Astrocyte (in vitro differentiated cells and primary cell): ENCODE results near the gene TCEANC2. TPM values are rescaled to one million over a fixed set of nuclear protein-coding genes. Genes with fewer than 3 reads are reported as not detected.

Experiments
- DNase-seq: peaks from one replicate; pipeline ENCODE4 v3.0.0-alpha.2; 2010; ENCODE audit warnings: low read depth
- FAIRE-seq: peaks from 2 replicates; lab custom pipeline; 2011; peaks lifted over from hg19 to GRCh38; lab: Jason Lieb, UNC
- H2AFZ ChIP-seq: 2 replicates; pipeline ENCODE4 v1.6.0; 2012; ENCODE audit warnings: low read depth, low read length, inconsistent platforms
- H3K27ac ChIP-seq: 2 replicates; pipeline ENCODE4 v1.5.1; 2011; ENCODE audit warnings: low read depth, low read length, inconsistent platforms
- H3K27me3 ChIP-seq: 2 replicates; pipeline ENCODE4 v1.6.0; 2011; ENCODE audit warnings: low read length, inconsistent platforms; ENCODE audit not compliant: insufficient read depth
- H3K36me3 ChIP-seq: 2 replicates; pipeline ENCODE4 v1.5.1; 2011; ENCODE audit warnings: low read length, inconsistent platforms; ENCODE audit not compliant: insufficient read depth
- H3K4me1 ChIP-seq: 2 replicates; pipeline ENCODE4 v1.5.1; 2011; ENCODE audit warnings: low read length, inconsistent platforms; ENCODE audit not compliant: insufficient read depth
- H3K4me2 ChIP-seq: 2 replicates; pipeline ENCODE4 v1.6.0; 2012; ENCODE audit warnings: low read length, inconsistent platforms
- H3K4me3 ChIP-seq: 2 replicates; pipeline ENCODE4 v1.5.1; 2011; ENCODE audit warnings: low read depth, mild to moderate bottlenecking, low read length, inconsistent platforms; ENCODE audit not compliant: insufficient read depth
- H3K79me2 ChIP-seq: 2 replicates; pipeline ENCODE4 v1.6.0; 2012; ENCODE audit warnings: mild to moderate bottlenecking, low read length, inconsistent platforms; ENCODE audit not compliant: insufficient read depth
- H3K9ac ChIP-seq: 2 replicates; pipeline ENCODE4 v1.6.0; 2012; ENCODE audit warnings: mild to moderate bottlenecking, low read length, inconsistent platforms
- H3K9me3 ChIP-seq: 2 replicates; pipeline ENCODE4 v1.5.1; 2012; ENCODE audit warnings: low read depth, mild to moderate bottlenecking, low read length, inconsistent platforms; ENCODE audit not compliant: insufficient read depth
- H4K20me1 ChIP-seq: 2 replicates; pipeline ENCODE4 v1.6.0; 2012; ENCODE audit warnings: low read length, inconsistent platforms; ENCODE audit not compliant: insufficient read depth
- H3K27ac Mint-ChIP-seq: one replicate; pipeline ENCODE4 v1.8.0; 2021; ENCODE audit warnings: mild to moderate bottlenecking, mixed read lengths; ENCODE audit not compliant: unreplicated experiment
- H3K27me3 Mint-ChIP-seq: one replicate; pipeline ENCODE4 v1.8.0; 2021; ENCODE audit warnings: low read depth, mixed read lengths; ENCODE audit not compliant: unreplicated experiment
- H3K36me3 Mint-ChIP-seq: one replicate; pipeline ENCODE4 v1.8.0; 2021; ENCODE audit warnings: low read depth, mixed read lengths; ENCODE audit not compliant: unreplicated experiment
- H3K4me1 Mint-ChIP-seq: one replicate; pipeline ENCODE4 v1.8.0; 2021; ENCODE audit warnings: low read depth, mixed read lengths; ENCODE audit not compliant: unreplicated experiment
- H3K4me3 Mint-ChIP-seq: one replicate; pipeline ENCODE4 v1.8.0; 2021; ENCODE audit warnings: mild to moderate bottlenecking, moderate library complexity, mixed read lengths; ENCODE audit not compliant: unreplicated experiment
- H3K9me3 Mint-ChIP-seq: one replicate; pipeline ENCODE4 v1.8.0; 2021; ENCODE audit warnings: mild to moderate bottlenecking, mixed read lengths; ENCODE audit not compliant: unreplicated experiment
- EZH2 ChIP-seq: IDR thresholded peaks from 2 replicates; pipeline ENCODE4 v1.6.1; 2012; ENCODE audit warnings: mild to moderate bottlenecking, low read length, inconsistent platforms; ENCODE audit not compliant: insufficient read depth
- total RNA-seq: library from RNA; stranded (reverse); gene quantifications from 2 replicates; pipeline ENCODE4 v1.2.1, GENCODE V29; 2021
- TF ChIP-seq, protein P1 (sequence below): IDR thresholded peaks from 2 replicates; pipeline ENCODE4 v1.5.1; 2011; ENCODE audit warnings: low read depth, mild to moderate bottlenecking, inconsistent platforms, low read length, moderate library complexity; ENCODE audit not compliant: insufficient read depth

The TCEANC2 gene
- total RNA-seq, 1 donor from 2014 or later, result 4.6 TPM

- Histone ChIP-seq H3K4me1 (no peaks in the 10 kb centered on the region), H4K20me1 (no peaks in the 10 kb centered on the region), H3K36me3 (no peaks in the 10 kb centered on the region), H3K4me2 (no peak overlapping the region), H2AFZ (no peak overlapping the region), H3K27me3 (no peaks in the 10 kb centered on the region), H3K4me3 (no peak overlapping the region), H3K9ac (no peak overlapping the region), H3K9me3 (no peaks in the 10 kb centered on the region), H3K27ac (no peak overlapping the region), H3K79me2 (no peaks in the 10 kb centered on the region)
- Mint-ChIP-seq H3K36me3 (no peaks in the 10 kb centered on the region), H3K4me3 (no peak overlapping the region), H3K4me1 (peaks cover 4% of the 10 kb centered on the region), H3K27me3 (peaks cover 11% of the 10 kb centered on the region), H3K9me3 (peaks cover 3% of the 10 kb centered on the region), H3K27ac (no peak overlapping the region)
- DNase-seq (no peak), FAIRE-seq (no peak)
- TF ChIP-seq EZH2, result no peak
- TF ChIP-seq, protein P1, sequence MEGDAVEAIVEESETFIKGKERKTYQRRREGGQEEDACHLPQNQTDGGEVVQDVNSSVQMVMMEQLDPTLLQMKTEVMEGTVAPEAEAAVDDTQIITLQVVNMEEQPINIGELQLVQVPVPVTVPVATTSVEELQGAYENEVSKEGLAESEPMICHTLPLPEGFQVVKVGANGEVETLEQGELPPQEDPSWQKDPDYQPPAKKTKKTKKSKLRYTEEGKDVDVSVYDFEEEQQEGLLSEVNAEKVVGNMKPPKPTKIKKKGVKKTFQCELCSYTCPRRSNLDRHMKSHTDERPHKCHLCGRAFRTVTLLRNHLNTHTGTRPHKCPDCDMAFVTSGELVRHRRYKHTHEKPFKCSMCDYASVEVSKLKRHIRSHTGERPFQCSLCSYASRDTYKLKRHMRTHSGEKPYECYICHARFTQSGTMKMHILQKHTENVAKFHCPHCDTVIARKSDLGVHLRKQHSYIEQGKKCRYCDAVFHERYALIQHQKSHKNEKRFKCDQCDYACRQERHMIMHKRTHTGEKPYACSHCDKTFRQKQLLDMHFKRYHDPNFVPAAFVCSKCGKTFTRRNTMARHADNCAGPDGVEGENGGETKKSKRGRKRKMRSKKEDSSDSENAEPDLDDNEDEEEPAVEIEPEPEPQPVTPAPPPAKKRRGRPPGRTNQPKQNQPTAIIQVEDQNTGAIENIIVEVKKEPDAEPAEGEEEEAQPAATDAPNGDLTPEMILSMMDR, result no peak
These were observed 54.7 kb downstream of the TCEANC2 start for GRCh38 chr1:54108156-54108555.

GRCh38 chr1:54109129-54110090 is 56.0 kb downstream of the TCEANC2 start:
- H3K27ac Mint-ChIP-seq, result no peak overlapping the region
- no peak for DNase-seq
- Histone ChIP-seq H4K20me1 (no peaks in the 10 kb centered on the region), H2AFZ (no peak overlapping the region), H3K4me1 (no peaks in the 10 kb centered on the region), H3K79me2 (no peaks in the 10 kb centered on the region), H3K9ac (no peak overlapping the region), H3K27ac (no peak overlapping the region), H3K27me3 (no peaks in the 10 kb centered on the region), H3K36me3 (no peaks in the 10 kb centered on the region), H3K4me2 (no peak overlapping the region), H3K4me3 (no peak overlapping the region), H3K9me3 (no peaks in the 10 kb centered on the region)
- no peaks in the 10 kb centered on the region for H3K36me3 Mint-ChIP-seq
- TF ChIP-seq, protein P1, result no peak
- no peak for TF ChIP-seq EZH2
- H3K9me3 Mint-ChIP-seq, result peaks cover 3% of the 10 kb centered on the region
- H3K4me3 Mint-ChIP-seq, result no peak overlapping the region
- peaks cover 13% of the 10 kb centered on the region for H3K27me3 Mint-ChIP-seq
- no peak for FAIRE-seq
- H3K4me1 Mint-ChIP-seq, result peaks cover 4% of the 10 kb centered on the region

DNA sequence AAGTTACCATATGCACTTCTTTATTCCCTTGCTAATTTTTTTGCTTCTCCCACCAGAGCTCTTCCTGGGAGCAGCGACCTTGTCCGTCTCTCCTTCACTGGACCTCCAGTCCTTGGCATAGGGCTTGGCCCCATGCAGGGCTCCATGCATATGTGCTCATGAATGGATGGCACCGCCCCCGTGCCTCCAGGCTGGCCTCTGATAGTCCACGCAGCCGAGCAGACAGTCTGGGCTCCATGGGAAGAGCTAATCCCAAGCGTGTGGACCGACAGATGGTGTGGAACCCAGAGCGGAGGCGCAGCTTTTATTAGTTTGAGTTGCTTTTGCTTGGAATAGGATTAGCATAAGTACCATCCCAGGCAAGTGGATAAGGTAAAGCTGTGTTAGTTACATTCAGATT is 57.6 kb downstream of the TCEANC2 start:
- FAIRE-seq (no peak), DNase-seq (no peak)
- H3K27ac ChIP-seq, result no peak overlapping the region
- no peaks in the 10 kb centered on the region for H3K36me3 ChIP-seq
- no peak overlapping the region for H3K9ac ChIP-seq
- Mint-ChIP-seq H3K27ac (no peak overlapping the region), H3K36me3 (no peaks in the 10 kb centered on the region), H3K9me3 (peaks cover 3% of the 10 kb centered on the region), H3K27me3 (peaks cover 17% of the 10 kb centered on the region), H3K4me3 (no peak overlapping the region), H3K4me1 (peaks cover 4% of the 10 kb centered on the region)
- no peaks in the 10 kb centered on the region for H3K27me3 ChIP-seq
- H4K20me1 ChIP-seq, result no peaks in the 10 kb centered on the region
- no peaks in the 10 kb centered on the region for H3K79me2 ChIP-seq
- no peaks in the 10 kb centered on the region for H3K9me3 ChIP-seq
- TF ChIP-seq EZH2, result no peak
- TF ChIP-seq, protein P1, result no peak
- H2AFZ ChIP-seq, result no peak overlapping the region
- no peaks in the 10 kb centered on the region for H3K4me1 ChIP-seq
- no peak overlapping the region for H3K4me3 ChIP-seq
- H3K4me2 ChIP-seq, result no peak overlapping the region
